Forelimb muscle (tissue), 1 donor: ENCODE results near the gene WWTR1. TPM values are rescaled to one million over a fixed set of nuclear protein-coding genes. Genes with fewer than 3 reads are reported as not detected.

Experiments used
- DNase-seq: peaks from one replicate; pipeline ENCODE4 v3.0.0-alpha.2; 2013; ENCODE audit warnings: low read depth
- polyA plus RNA-seq: library from polyadenylated mRNA; unstranded; fragments of 120-200 nt; gene quantifications from one replicate; pipeline ENCODE4 v1.2.1, GENCODE V29; 2013; ENCODE audit not compliant: insufficient read length

Gene WWTR1
- polyA plus RNA-seq, 1 donor: 71.8 TPM

DNA sequence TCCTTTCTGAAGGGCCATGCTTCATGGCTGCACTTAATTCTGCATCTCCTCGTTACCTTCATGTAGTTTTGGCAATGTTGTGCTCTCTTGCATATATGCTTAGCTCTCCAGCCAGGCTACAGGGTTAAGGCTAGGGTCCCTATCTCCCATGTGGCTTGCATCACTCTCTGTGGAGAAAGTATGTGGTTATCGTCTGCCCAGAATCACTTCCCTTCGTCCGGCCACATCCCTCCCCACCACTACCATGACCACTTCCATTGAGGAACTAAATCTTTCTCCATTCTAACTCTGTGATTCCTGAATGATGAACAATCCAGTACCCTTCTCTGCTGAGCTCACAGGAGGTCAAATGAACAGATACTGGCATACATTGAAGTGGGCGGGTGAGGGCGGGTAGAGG lies 34.0 kb downstream of the WWTR1 start:
- no peak for DNase-seq

- DNase-seq: no peak
Observed at GRCh38 chr3:149621218-149622005, 36.4 kb downstream of the WWTR1 start.

- no peak for DNase-seq
Observed at GRCh38 chr3:149620291-149621020, 37.4 kb downstream of the WWTR1 start.

DNA sequence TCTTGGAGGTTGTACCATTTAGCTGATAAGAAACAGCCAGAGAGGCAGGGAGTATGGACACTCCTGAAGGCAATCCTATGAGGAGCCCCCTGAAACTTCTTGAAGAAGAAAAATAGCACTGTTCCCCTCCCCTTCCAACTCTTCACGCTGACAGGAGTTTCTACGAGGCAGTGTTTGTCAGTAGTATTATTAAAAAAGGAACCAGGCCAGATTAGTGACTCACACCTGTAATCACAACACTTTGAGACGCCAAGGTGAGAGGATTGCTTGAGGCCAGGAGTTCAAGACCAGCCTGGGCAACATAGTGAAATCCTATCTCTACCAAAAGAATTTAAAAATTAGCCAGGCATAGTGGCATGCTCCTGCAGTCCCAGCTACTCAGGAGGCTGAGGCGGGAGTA lies 38.7 kb downstream of the WWTR1 start:
- no peak for DNase-seq

GRCh38 chr3:149618151-149619123 lies 39.4 kb downstream of the WWTR1 start:
- no peak for DNase-seq

DNA sequence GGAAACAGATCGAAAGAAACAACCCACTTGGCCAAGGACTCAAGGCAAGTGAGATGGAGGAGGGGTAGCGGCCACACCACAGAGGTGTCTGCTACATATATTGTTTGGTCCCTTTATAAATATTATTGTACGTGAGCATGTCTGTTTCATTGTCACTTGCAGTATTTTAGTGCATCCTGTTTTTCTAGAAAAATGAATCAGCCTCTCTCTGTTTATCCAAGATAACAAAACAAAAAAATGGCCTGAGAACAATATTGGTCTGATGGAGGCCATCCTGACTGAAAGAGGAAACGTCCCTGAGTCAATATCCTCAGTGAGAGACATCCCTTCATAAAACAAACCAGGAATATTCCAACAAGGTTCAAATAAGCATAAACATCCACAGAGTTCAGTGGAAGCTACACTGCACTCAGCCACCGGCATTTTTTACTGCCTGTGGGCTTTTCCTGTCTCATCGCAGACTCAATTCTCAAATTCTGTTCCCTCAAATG lies 42.0 kb downstream of the WWTR1 start:
- no peak for DNase-seq

GRCh38 chr3:149613988-149614387 lies 43.8 kb downstream of the WWTR1 start:
- DNase-seq: no peak

GRCh38 chr3:149612456-149612855 lies 45.4 kb downstream of the WWTR1 start:
- DNase-seq: no peak

GRCh38 chr3:149611149-149611548 lies 46.7 kb downstream of the WWTR1 start:
- no peak for DNase-seq

GRCh38 chr3:149610351-149611105 lies 47.3 kb downstream of the WWTR1 start:
- no peak for DNase-seq

DNA sequence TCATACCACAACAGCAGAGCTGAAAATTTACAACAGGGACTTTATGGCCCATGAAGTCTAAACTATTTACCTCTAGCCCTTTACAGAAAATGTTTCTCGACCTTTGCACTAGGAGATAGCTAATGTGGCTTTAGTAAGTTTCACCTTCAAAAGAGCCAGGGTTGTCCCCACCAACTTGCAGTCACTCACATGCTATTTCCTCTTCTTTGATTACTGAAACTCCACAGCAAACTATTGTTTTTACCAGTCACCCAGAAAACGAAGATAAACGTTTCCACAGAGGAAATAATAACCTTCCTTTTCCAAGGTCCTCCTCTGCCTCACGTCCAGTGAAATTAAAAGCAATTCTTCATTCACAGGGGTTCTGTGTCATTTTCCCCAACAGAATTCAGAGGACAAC lies 48.2 kb downstream of the WWTR1 start:
- DNase-seq: no peak

GRCh38 chr3:149608987-149609386 lies 48.8 kb downstream of the WWTR1 start:
- DNase-seq: no peak

- no peak for DNase-seq
Observed at GRCh38 chr3:149605902-149606301, 51.9 kb downstream of the WWTR1 start.

DNA sequence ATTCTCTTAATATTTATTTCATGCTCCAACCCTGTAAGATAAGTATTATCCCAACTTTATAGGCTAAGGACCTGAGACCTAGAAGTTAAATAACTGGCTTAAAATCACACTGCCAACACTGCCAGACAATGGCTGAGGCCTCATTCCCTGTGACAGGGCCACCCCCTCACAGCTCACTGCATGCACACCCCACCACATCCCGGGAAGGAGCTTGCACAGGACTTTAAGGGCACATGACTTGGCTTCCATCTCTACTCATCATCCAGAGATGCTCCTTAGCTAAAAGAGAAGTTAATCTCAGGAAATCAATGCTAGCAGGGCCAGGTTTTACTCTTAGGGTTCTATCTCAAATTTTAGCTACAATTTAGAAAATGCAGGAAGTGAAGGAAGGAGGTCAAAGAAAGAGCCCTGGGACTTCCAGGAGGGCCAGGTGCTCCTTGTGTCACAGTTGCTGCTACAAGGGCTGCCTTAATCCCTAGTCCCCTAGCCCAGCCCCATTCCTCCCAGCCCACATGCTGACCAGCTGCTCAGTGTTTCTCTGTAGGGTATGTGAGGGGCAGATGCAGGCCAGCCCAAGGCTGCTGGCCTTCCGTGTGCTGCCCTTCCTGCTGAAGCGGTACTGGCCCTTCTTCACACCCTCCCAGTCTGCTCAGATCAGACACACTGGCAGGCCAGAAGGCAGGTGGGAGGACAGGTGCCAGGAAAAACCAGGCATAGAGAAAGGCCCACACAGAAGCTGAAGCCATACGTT lies 53.5 kb downstream of the WWTR1 start:
- DNase-seq: no peak

DNA sequence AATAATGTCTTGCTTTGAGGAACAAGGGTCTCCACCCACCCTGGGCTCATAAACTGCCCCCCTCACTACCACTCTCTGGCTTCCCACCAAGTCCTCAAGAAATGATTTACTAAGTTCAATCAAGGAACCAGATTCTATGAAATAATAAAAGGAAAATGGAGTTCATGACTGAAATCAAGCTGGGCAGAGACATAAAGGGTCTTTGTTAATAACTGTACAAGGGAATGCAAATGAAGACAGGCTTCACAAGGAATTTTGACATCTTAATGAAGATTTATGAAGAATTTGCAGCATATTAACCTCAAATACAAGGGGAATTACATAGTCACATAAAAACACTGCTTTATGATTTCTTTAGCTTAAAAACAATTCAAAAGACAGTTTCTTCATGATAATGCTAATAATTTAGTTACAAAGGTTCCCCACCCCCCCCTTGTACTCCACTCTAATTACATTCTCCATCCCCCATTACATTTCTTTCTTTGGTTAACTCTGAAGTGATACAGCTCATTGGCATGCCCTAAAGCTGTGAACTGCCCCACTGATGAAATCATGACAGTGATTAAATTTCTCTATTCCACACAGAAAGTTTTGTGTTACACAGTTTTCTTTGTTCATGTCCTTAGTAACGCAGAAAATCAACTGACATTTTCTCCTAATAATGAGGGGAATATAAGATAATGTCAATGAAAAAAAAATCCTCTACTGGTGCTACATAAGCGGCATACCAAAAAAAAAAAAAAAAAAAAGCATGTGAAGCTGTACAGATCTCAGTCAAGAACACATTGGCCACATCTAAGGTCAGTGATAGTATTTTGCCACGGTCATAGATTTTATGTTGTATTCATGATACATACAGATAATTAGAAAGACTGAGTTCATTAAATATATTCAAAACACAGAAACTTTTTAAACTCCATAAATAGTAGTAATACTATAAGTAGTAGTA lies 54.4 kb downstream of the WWTR1 start:
- DNase-seq: no peak

- DNase-seq: no peak
Observed at GRCh38 chr3:149600634-149601033, 57.2 kb downstream of the WWTR1 start.

DNA sequence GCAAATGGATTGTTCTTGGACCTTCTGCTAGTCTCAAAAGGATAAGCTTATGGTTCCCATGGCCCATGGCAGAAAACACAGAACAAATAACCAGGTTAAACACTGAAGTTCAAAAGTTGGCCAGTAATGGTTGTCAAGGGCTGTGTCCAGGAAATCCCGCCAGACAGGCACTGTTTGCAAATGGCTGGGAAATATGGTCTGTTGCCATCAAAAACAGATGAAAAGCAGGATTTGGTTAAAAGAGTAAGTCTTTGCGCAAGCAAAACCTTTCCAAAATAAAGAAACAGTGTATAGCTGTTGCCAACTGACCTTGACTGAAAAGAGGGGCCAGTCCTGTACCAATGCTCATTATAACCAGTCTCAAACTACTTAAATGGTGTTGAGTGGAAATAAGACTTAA lies 58.6 kb downstream of the WWTR1 start:
- no peak for DNase-seq

DNA sequence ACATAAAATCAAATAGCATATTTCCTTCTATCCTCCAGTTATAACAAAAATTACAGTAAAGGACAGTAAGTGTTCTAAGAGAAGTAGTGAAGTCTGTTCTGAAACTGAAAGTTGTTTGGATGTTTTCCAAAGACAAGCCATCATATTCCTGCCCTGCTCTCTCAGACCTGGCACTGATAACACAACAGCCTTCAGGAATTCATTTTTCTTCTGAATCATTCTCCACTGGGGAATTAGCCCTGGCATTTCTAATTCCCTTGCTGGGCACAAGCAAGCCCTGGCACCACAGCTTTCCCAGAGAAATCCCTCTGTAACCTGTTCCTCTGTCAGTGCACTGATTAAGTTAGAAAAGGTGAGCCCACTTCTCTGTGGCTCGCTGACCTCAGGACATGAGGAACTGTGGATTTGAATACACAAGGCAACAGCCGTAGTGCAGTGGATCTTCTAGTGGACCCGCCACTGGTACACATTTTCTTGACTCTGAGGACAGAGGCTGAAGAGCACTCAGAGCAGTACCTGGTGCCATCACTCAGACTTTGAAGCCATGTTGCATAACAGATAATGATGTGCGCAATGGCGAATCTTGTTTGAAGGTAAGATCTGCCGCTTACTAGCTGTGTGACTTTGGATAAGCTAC lies 61.6 kb downstream of the WWTR1 start:
- DNase-seq: no peak
